Stomach smooth muscle (tissue), 2 donors: Measurements from ENCODE around the gene GFER.
"Not testable (repeated sequence)": the region's sequence is repeated elsewhere in the genome, so short reads cannot be mapped to it uniquely, and the experiment has no call there.

Experiments used
- H3K27ac ChIP-seq: one replicate; pipeline ENCODE4 v1.7.0; 2013; ENCODE audit warnings: mild to moderate bottlenecking, low read length, inconsistent platforms
- H3K27me3 ChIP-seq, 2 donors: one replicate each; pipeline ENCODE4 v1.7.0; 2013; ENCODE audit warnings: low read length in 2 of 2; ENCODE audit not compliant: insufficient read depth in 2 of 2, control insufficient read depth in 1 of 2
- H3K36me3 ChIP-seq, 2 donors: one replicate each; pipeline ENCODE4 v1.7.0; 2013; ENCODE audit warnings: low read length in 2 of 2; ENCODE audit not compliant: control insufficient read depth in 2 of 2, insufficient read depth in 2 of 2
- H3K4me1 ChIP-seq: one replicate; pipeline ENCODE4 v1.7.0; 2013; ENCODE audit warnings: low read length; ENCODE audit not compliant: control insufficient read depth, insufficient read depth
- H3K4me3 ChIP-seq, 2 donors: one replicate each; pipeline ENCODE4 v1.7.0; 2013; ENCODE audit warnings: low read length in 2 of 2
- H3K9ac ChIP-seq, 2 donors: one replicate each; pipeline ENCODE4 v1.7.0; 2013; ENCODE audit warnings: low read length in 2 of 2, mild to moderate bottlenecking in 1 of 2
- H3K9me3 ChIP-seq, 2 donors: one replicate each; pipeline ENCODE4 v1.7.0; 2013; ENCODE audit warnings: low read length in 2 of 2; ENCODE audit not compliant: control insufficient read depth in 2 of 2
- donor health status: healthy.
- donor health status: Pancreatic carcinoma.

GFER gene

GRCh38 chr16:2009791-2010510 is 26.0 kb downstream of the GFER start, which contains the start of gene ZNF598:
Gene ZNF598 (minus strand): TSS chr16:2009821.
- H3K9me3 ChIP-seq: no peaks in the 10 kb centered on the region
- H3K9ac ChIP-seq: peak within 1 kb of the TSS; percentile 88
- peak within 1 kb of the TSS; percentile 81 for H3K27ac ChIP-seq
- peaks cover 47% of the 10 kb centered on the region for H3K4me1 ChIP-seq
- no peaks in the 10 kb centered on the region for H3K36me3 ChIP-seq
- peak within 1 kb of the TSS; percentile 77 to 87 for H3K4me3 ChIP-seq
- no peaks in the 10 kb centered on the region for H3K27me3 ChIP-seq

GRCh38 chr16:2011726-2012125 is 27.7 kb downstream of the GFER start:
- peaks cover 34% of the 10 kb centered on the region for H3K4me1 ChIP-seq
- H3K36me3 ChIP-seq, H3K27me3 ChIP-seq, H3K27ac ChIP-seq, H3K9ac ChIP-seq, H3K4me3 ChIP-seq, H3K9me3 ChIP-seq: not testable (repeated sequence)

GRCh38 chr16:2013527-2013926 is 29.5 kb downstream of the GFER start:
- Histone ChIP-seq H3K9ac (no peak overlapping the region), H3K4me3 (no peak overlapping the region), H3K27me3 (peaks cover 0 to 3% of the 10 kb centered on the region in 2 donors), H3K27ac (no peak overlapping the region), H3K9me3 (no peaks in the 10 kb centered on the region), H3K36me3 (no peaks in the 10 kb centered on the region), H3K4me1 (peaks cover 17% of the 10 kb centered on the region)

GRCh38 chr16:2015117-2015946 is 31.3 kb downstream of the GFER start:
- no peak overlapping the region for H3K27ac ChIP-seq
- no peak overlapping the region for H3K4me3 ChIP-seq
- peaks cover 15% of the 10 kb centered on the region for H3K4me1 ChIP-seq
- H3K27me3 ChIP-seq: peaks cover 11 to 13% of the 10 kb centered on the region in 2 donors
- no peaks in the 10 kb centered on the region for H3K36me3 ChIP-seq
- no peak overlapping the region for H3K9ac ChIP-seq
- no peaks in the 10 kb centered on the region for H3K9me3 ChIP-seq

GRCh38 chr16:2015947-2016208 is 31.9 kb downstream of the GFER start:
- peaks cover 11 to 18% of the 10 kb centered on the region in 2 donors for H3K27me3 ChIP-seq
- H3K9ac ChIP-seq: no peak overlapping the region
- H3K36me3 ChIP-seq: no peaks in the 10 kb centered on the region
- H3K27ac ChIP-seq: no peak overlapping the region
- no peaks in the 10 kb centered on the region for H3K9me3 ChIP-seq
- no peak overlapping the region for H3K4me3 ChIP-seq
- peaks cover 15% of the 10 kb centered on the region for H3K4me1 ChIP-seq

- H3K4me3 ChIP-seq: no peak overlapping the region
- peaks cover 11 to 21% of the 10 kb centered on the region in 2 donors for H3K27me3 ChIP-seq
- peaks cover 16% of the 10 kb centered on the region for H3K4me1 ChIP-seq
- no peaks in the 10 kb centered on the region for H3K36me3 ChIP-seq
- no peak overlapping the region for H3K27ac ChIP-seq
- H3K9ac ChIP-seq: no peak overlapping the region
- no peaks in the 10 kb centered on the region for H3K9me3 ChIP-seq
Observed at GRCh38 chr16:2016407-2016922, 32.5 kb downstream of the GFER start.

GRCh38 chr16:2019518-2019920 is 35.5 kb downstream of the GFER start, which contains the start of gene NPW:
Gene NPW (plus strand): TSS chr16:2019785.
- Histone ChIP-seq H3K27ac (no peak within 1 kb of the TSS), H3K4me3 (peak within 1 kb of the TSS in 1 of 2 donors; percentile 22), H3K27me3 (peaks cover 14 to 25% of the 10 kb centered on the region in 2 donors), H3K9ac (no peak within 1 kb of the TSS), H3K36me3 (no peaks in the 10 kb centered on the region), H3K4me1 (peaks cover 35% of the 10 kb centered on the region), H3K9me3 (no peaks in the 10 kb centered on the region)

- H3K9ac ChIP-seq: no peak overlapping the region
- no peak overlapping the region for H3K27ac ChIP-seq
- no peaks in the 10 kb centered on the region for H3K9me3 ChIP-seq
- H3K36me3 ChIP-seq: no peaks in the 10 kb centered on the region
- peaks cover 14 to 25% of the 10 kb centered on the region in 2 donors for H3K27me3 ChIP-seq
- peak overlapping the region in 1 of 2 donors; percentile 22 for H3K4me3 ChIP-seq
- peaks cover 35% of the 10 kb centered on the region for H3K4me1 ChIP-seq
Observed at GRCh38 chr16:2019921-2020831, 36.2 kb downstream of the GFER start.

GRCh38 chr16:2022723-2023091 is 38.7 kb downstream of the GFER start:
- Histone ChIP-seq H3K27me3 (peaks cover 14 to 25% of the 10 kb centered on the region in 2 donors), H3K9me3 (no peaks in the 10 kb centered on the region), H3K4me3 (peak overlapping the region; percentile 69 to 71), H3K36me3 (no peaks in the 10 kb centered on the region), H3K9ac (no peak overlapping the region), H3K27ac (no peak overlapping the region), H3K4me1 (peaks cover 49% of the 10 kb centered on the region)
